Activated CD8-positive, alpha-beta T cell treated with anti-CD3 and anti-CD28 coated beads, Interleukin-2, amount 10 ng/mL, durations not matched to agents 7 days and 5 days (primary cell): Measurements from ENCODE around the gene EML5. TPM values are rescaled to one million over a fixed set of nuclear protein-coding genes. Genes with fewer than 3 reads are reported as not detected.
A peak's percentile ranks its signal among the peaks of the same experiment; 100 is the strongest.

ENCODE experiments used
- ATAC-seq: fragments of 150-1000 bp; cut with Tn5 transposase; one replicate; pipeline ENCODE4 v1.10.0; 2021; ENCODE audit warnings: moderate library complexity
- CTCF ChIA-PET: fragments of 350-600 bp; sonication (Branson Sonifier 250); formaldehyde crosslinking; loops from one replicate; lab custom pipeline; 2021; ENCODE audit warnings: antibody characterized with exemption; lab: Charles Lee
- POLR2A ChIA-PET: fragments of 350-600 bp; sonication (Branson Sonifier 250); formaldehyde crosslinking; loops from one replicate; lab custom pipeline; 2021; ENCODE audit warnings: antibody characterized with exemption; lab: Charles Lee
- DNase-seq: peaks from one replicate; pipeline ENCODE4 v3.0.0-alpha.2; 2020
- H3K27ac Mint-ChIP-seq: one replicate; pipeline ENCODE4 v1.8.0; 2021; ENCODE audit warnings: mild to moderate bottlenecking, mixed read lengths
- H3K27me3 Mint-ChIP-seq: one replicate; pipeline ENCODE4 v1.8.0; 2021; ENCODE audit warnings: low read depth, mixed read lengths
- H3K36me3 Mint-ChIP-seq: one replicate; pipeline ENCODE4 v1.8.0; 2021; ENCODE audit warnings: low read depth, mixed read lengths
- H3K4me1 Mint-ChIP-seq: one replicate; pipeline ENCODE4 v1.8.0; 2021; ENCODE audit warnings: low read depth, mixed read lengths
- H3K4me3 Mint-ChIP-seq: one replicate; pipeline ENCODE4 v1.8.0; 2021; ENCODE audit warnings: mild to moderate bottlenecking, mixed read lengths
- H3K9me3 Mint-ChIP-seq: one replicate; pipeline ENCODE4 v1.8.0; 2022; ENCODE audit warnings: mixed read lengths; ENCODE audit not compliant: insufficient read depth
- total RNA-seq, 2 experiments: library from RNA; stranded (reverse); gene quantifications; one replicate each; pipeline ENCODE4 v1.2.3, GENCODE V29; 2021

Gene EML5
- total RNA-seq, 2 experiments from 2014 or later = 1.7 to 2.1 TPM

DNA sequence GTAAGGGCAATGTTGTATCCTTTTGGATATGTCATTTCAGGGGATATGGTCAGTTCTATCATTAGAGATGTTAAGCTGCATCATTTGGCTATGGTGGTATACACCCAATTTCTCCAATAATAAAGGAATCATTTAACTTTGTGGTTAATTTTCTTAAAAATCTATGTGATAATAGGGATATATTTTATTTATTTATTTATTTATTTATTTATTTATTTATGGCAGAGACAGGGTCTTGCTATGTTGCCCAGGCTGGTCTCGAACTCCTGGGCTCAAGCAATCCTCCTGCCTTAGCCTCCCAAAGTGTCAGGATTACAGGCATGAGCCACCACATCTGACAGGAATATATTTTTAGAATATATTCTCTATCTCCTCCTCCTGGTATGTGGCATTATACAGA lies 85.7 kb downstream of the EML5 start:
- Mint-ChIP-seq H3K27ac (no peak overlapping the region), H3K4me1 (no peaks in the 10 kb centered on the region), H3K9me3 (no peaks in the 10 kb centered on the region), H3K36me3 (no peaks in the 10 kb centered on the region), H3K4me3 (no peak overlapping the region), H3K27me3 (no peaks in the 10 kb centered on the region)
- POLR2A ChIA-PET = no interaction called here
- DNase-seq (no peak), ATAC-seq (no peak)
- CTCF ChIA-PET = no interaction called here

DNA sequence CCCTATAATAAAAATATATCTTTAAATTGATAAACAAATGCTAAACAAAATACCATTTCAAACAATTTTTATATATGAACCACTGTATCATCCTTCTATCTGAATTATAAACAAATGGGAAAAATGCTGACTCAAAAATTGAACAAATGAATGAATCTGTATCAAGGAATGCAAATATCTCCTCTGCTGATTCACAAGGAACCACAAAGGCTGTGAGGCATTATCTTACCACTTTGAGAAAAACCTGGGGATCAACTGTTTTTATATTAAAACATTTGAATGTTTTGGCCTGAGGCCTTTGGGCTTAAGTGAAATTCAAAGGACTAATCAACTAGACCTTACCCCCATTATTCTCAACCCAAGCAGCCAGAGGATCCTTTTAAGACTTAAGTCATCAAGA lies 86.3 kb downstream of the EML5 start:
- Mint-ChIP-seq H3K27me3 (no peaks in the 10 kb centered on the region), H3K27ac (no peak overlapping the region), H3K4me1 (no peaks in the 10 kb centered on the region), H3K9me3 (no peaks in the 10 kb centered on the region), H3K4me3 (no peak overlapping the region), H3K36me3 (no peaks in the 10 kb centered on the region)
- no peak for DNase-seq
- POLR2A ChIA-PET = no interaction called here
- ATAC-seq = no peak
- CTCF ChIA-PET = no interaction called here

DNA sequence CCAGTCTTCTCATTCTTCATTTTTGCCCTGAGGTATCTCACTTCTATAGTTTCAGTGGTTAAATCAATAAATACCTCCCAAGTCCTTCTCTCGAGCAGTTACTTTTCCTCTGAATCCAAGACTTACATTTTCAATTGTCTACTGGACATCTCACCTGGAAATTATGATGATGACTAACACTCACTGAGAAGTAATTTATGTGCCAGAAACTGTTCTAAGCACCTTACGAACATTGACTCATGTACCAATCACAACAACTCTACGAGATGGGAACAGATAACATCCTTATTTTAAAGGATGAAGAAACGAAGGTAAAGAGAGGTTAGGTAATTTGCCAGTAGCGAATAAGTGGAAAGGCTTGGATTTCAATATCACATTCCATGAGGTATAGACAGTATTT lies 94.1 kb downstream of the EML5 start:
- Mint-ChIP-seq H3K4me3 (no peak overlapping the region), H3K27me3 (no peaks in the 10 kb centered on the region), H3K27ac (no peak overlapping the region), H3K4me1 (no peaks in the 10 kb centered on the region), H3K9me3 (no peaks in the 10 kb centered on the region), H3K36me3 (no peaks in the 10 kb centered on the region)
- ATAC-seq = no peak
- DNase-seq = no peak
- ChIA-PET POLR2A (no interaction called here), CTCF (no interaction called here)

DNA sequence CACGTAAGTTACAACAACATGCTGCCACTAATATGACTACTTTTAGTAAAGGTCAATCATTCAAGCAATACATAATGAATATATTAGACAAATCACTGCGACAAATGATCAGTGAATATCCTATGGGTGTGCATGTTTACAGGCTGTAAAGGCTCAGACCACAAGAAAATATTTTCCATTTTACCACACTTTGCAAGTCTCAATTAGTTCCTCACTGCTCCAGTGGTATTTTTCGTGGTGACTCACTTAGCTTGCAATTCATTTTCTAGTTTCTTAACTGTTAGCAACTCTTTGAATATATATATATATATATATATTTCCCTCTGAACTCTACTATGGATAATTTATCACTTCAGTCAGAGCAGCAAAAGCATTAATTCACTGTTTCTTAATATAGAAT lies 96.9 kb downstream of the EML5 start:
- no peaks in the 10 kb centered on the region for H3K4me1 Mint-ChIP-seq
- H3K9me3 Mint-ChIP-seq = no peaks in the 10 kb centered on the region
- ChIA-PET POLR2A (no interaction called here), CTCF (interaction anchor here (1.2 kb wide), 1 partner anchor 29 kb away, joined by 4 read pairs; no protein-coding TSS in a partner anchor)
- no peaks in the 10 kb centered on the region for H3K36me3 Mint-ChIP-seq
- ATAC-seq (no peak), DNase-seq (no peak)
- no peak overlapping the region for H3K27ac Mint-ChIP-seq
- no peaks in the 10 kb centered on the region for H3K27me3 Mint-ChIP-seq
- H3K4me3 Mint-ChIP-seq = no peak overlapping the region

DNA sequence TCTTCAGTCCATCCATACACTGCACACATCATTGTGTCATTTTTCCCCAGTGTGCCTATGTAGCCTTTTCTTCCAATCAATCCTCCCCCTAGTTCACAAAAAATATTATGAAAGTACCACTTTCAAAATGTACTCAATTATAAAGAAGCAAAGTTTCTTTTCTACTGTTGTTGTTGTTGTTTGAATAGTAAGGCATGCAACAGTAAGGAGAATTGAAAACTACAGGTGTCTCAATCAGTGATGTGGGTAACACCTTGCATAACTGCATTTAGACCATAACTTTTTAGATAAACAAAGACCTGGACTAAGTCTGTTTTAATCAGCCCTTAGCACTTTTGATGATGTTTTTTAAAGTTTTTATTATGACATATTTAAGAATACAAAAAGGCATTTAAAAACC lies 104.4 kb downstream of the EML5 start:
- H3K27ac Mint-ChIP-seq = no peak overlapping the region
- CTCF ChIA-PET = no interaction called here
- H3K4me1 Mint-ChIP-seq = no peaks in the 10 kb centered on the region
- no peaks in the 10 kb centered on the region for H3K9me3 Mint-ChIP-seq
- no peak for DNase-seq
- ATAC-seq = no peak
- H3K27me3 Mint-ChIP-seq = no peaks in the 10 kb centered on the region
- H3K4me3 Mint-ChIP-seq = no peak overlapping the region
- H3K36me3 Mint-ChIP-seq = no peaks in the 10 kb centered on the region
- POLR2A ChIA-PET = no interaction called here

DNA sequence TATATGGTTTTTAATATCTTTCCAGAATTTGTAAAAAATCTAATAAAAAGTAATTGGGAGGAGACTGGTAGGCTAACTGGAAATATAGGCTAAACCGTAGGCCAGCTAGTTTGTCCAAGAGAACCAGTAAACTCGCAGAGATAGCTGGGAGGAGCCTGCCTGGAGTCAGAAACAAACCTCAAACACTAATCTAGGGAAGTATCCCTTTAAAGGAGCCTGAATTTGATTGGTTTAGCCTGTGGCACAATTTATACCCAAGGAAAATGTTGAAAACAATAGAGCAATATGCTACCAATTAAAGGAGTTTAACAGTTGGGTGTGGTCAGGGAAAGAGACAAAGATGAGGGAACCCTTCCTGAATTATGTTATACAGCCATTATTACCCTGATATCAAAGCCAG lies 109.6 kb downstream of the EML5 start:
- ChIA-PET CTCF (interaction anchor here (0.7 to 2.0 kb wide), 3 partner anchors 14 to 19 kb away, joined by 3 to 10 read pairs (median 3); no protein-coding TSS in a partner anchor), POLR2A (no interaction called here)
- H3K4me1 Mint-ChIP-seq = no peaks in the 10 kb centered on the region
- H3K27ac Mint-ChIP-seq = no peak overlapping the region
- DNase-seq = no peak
- H3K9me3 Mint-ChIP-seq = no peaks in the 10 kb centered on the region
- peaks cover 2% of the 10 kb centered on the region for H3K36me3 Mint-ChIP-seq
- no peaks in the 10 kb centered on the region for H3K27me3 Mint-ChIP-seq
- no peak overlapping the region for H3K4me3 Mint-ChIP-seq
- ATAC-seq = no peak

DNA sequence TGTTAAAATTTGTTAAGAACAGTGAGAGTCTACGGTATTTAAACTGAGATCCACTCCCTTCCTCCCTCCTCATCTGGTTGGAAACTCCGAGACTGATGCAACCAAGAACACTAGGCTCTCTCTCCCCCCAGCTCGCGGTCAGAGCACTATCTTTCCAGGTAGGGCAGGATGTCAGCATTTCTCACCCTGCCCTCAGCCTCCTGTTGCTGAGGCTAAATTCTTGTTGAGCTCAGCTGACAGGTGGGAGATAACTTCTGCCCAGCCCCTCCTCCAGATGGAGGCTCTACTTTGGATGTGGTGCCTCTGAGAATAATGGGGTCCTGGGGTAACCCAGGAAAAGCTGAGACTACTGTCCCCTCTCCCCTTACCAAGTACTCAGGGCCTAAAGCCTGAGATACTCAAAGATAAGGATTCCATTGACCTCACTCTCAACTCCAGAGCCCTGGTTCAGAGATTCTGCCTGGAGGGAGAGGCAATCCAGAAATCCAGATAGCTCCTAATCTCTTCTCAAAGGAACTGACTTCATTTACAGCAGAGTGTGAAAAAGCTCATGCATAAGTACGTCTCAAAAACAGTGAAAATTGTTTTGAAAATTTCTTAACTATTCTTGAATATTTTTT lies 110.1 kb downstream of the EML5 start:
- ATAC-seq (no peak), DNase-seq (no peak)
- no peak overlapping the region for H3K4me3 Mint-ChIP-seq
- no peaks in the 10 kb centered on the region for H3K27me3 Mint-ChIP-seq
- CTCF ChIA-PET = interaction anchor here (0.7 to 2.0 kb wide), 3 partner anchors 13 to 18 kb away, joined by 3 to 10 read pairs (median 3); no protein-coding TSS in a partner anchor
- H3K36me3 Mint-ChIP-seq = peaks cover 2% of the 10 kb centered on the region
- no peaks in the 10 kb centered on the region for H3K9me3 Mint-ChIP-seq
- POLR2A ChIA-PET = no interaction called here
- H3K27ac Mint-ChIP-seq = no peak overlapping the region
- no peaks in the 10 kb centered on the region for H3K4me1 Mint-ChIP-seq

DNA sequence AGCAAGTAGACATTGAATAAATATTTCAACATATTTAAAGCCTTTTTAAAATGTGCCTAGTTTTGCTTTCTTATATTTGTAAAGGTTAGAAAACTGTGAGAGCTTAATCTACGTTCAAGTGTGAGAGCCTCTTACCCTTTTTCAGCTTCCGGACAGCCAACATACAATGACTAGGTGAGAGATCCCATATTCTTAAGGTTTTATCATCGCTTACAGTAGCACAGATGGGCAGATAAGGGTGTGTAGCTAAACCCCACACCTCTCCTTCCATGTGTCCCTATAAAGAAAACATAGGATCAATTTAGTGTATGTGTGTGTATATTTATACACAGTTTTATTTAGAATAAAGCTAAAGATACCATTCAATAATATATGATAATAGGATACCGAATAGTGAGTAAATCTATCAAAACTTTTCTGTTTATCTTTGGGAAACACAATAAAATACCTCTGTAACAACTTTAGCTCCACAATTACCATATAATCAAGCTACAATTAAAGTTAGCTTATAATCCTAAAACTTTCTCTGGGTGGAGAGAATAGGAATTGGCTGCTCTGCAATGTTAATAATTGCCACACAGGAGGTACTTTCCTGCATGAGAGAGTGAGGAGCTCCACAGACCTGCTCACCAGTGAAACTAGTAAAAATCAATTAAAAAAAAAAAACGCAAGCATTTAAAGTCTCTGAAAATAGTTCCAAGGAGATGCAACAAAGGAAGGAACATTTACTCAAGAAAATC lies 110.8 kb downstream of the EML5 start:
- no peak for ATAC-seq
- Mint-ChIP-seq H3K9me3 (no peaks in the 10 kb centered on the region), H3K4me1 (no peaks in the 10 kb centered on the region), H3K27me3 (no peaks in the 10 kb centered on the region), H3K36me3 (peaks cover 2% of the 10 kb centered on the region), H3K27ac (no peak overlapping the region), H3K4me3 (no peak overlapping the region)
- no peak for DNase-seq
- POLR2A ChIA-PET = no interaction called here
- CTCF ChIA-PET = interaction anchor here (1.8 to 2.0 kb wide), 2 partner anchors 14 to 17 kb away, joined by 3 to 10 read pairs; no protein-coding TSS in a partner anchor

DNA sequence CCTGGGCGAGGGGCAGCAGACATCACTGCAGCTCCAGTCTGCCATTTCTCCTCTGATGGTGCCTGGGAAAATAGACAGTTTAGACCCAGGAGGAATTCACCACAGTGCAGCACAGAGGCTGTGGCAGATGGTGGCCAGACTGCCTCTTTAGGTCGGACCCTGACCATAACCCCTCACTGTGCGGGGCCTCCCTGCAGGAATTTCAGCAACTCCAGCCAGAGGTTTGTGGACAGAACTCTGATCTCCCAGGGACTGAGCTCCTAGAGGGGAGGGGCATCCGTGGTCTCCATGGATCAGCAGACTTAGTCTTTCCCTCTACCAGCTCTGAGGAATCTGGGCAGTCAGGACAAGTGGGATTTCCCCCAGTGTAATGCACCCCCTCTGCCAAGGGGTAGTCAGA lies 123.4 kb downstream of the EML5 start:
- no peaks in the 10 kb centered on the region for H3K4me1 Mint-ChIP-seq
- peaks cover 1% of the 10 kb centered on the region for H3K36me3 Mint-ChIP-seq
- ChIA-PET POLR2A (no interaction called here), CTCF (interaction anchor here (0.8 to 3.4 kb wide), 3 partner anchors 9 to 36 kb away, joined by 3 to 20 read pairs (median 4); no protein-coding TSS in a partner anchor)
- no peak overlapping the region for H3K27ac Mint-ChIP-seq
- no peaks in the 10 kb centered on the region for H3K27me3 Mint-ChIP-seq
- H3K9me3 Mint-ChIP-seq = peaks cover 6% of the 10 kb centered on the region
- H3K4me3 Mint-ChIP-seq = no peak overlapping the region
- DNase-seq (no peak), ATAC-seq (no peak)

DNA sequence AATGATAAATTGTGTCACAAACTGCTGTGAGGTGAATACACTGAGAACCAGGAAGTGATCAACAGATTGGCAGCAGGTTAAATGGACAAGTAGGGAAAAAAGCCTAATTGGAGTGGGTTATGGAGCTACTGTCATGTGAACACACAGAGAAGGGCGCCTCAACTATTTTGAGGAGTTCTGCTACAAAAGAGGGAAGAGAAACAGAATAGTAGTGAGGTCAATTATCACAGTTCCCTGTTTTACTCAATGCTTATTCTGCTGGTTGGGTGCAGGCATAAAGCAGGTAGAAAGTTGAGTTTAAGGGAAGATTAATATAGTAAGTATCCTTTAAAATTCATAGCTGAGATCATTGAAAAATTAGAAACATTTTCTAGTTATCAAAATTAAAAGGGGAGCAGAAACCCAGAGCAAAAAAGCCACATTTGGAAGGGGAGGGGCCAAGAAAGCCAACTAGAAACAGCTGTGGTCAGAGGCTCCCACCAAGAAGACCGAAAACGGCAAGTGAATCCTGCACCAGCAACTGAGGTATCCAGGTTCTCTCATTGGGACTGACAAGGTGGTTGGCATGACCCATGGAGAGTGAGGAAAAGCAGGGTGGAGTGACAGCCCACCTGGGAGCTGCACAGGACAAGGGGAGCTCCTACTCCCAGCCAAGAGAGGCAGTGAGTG lies 124.2 kb downstream of the EML5 start:
- DNase-seq (no peak), ATAC-seq (no peak)
- peaks cover 1% of the 10 kb centered on the region for H3K36me3 Mint-ChIP-seq
- H3K4me3 Mint-ChIP-seq = no peak overlapping the region
- peaks cover 6% of the 10 kb centered on the region for H3K9me3 Mint-ChIP-seq
- H3K27me3 Mint-ChIP-seq = no peaks in the 10 kb centered on the region
- H3K4me1 Mint-ChIP-seq = no peaks in the 10 kb centered on the region
- no peak overlapping the region for H3K27ac Mint-ChIP-seq
- ChIA-PET CTCF (interaction anchor here (0.6 to 3.4 kb wide), 11 partner anchors 9 to 723 kb away, joined by 3 to 20 read pairs (median 5); partner anchors contain the start of genes EML5 and TTC8), POLR2A (no interaction called here)

DNA sequence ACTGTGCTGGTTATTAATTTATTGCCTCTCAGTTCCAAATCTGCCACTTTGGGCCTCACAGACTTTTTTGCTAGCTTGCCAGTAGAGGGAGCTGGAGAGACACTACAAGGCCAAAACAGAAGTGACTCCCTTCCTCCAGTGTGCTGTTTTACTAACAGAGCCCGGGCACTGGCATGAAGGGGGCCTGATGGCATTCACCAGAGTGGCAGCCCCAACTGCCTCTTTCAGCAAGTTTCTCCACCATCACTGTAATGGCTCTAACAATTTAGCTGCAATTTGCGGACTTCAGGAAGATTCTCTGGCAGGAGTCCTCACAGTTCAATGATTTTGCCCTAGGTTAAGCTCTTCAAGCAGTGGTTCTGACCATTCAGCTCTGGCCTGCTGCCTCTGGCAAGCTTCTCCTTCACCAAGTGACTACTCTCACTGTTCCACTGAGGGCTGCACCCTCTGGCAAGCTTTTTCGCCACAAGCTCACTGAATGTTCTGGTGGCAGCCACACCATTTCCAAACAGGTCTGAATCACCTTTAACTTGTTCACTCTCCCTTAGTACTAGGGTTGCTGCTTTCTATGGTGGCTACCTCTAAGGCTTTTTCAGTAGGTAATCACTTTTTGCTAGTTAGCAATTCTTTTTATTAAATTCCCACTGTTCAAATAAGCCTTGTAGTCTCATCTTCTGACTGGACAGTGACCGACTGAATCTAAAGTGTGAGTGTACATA lies 125.0 kb downstream of the EML5 start:
- Mint-ChIP-seq H3K4me3 (no peak overlapping the region), H3K9me3 (peaks cover 6% of the 10 kb centered on the region), H3K36me3 (no peaks in the 10 kb centered on the region), H3K4me1 (no peaks in the 10 kb centered on the region), H3K27ac (no peak overlapping the region), H3K27me3 (no peaks in the 10 kb centered on the region)
- ATAC-seq (peak; percentile 86), DNase-seq (peak; percentile 64)
- POLR2A ChIA-PET = interaction anchor here (0.6 kb wide), 1 partner anchor 106 kb away, joined by 3 read pairs; no protein-coding TSS in a partner anchor
- CTCF ChIA-PET = interaction anchor here (0.7 to 3.4 kb wide), 28 partner anchors 10 to 1269 kb away, joined by 3 to 20 read pairs (median 4); partner anchors contain the start of genes EML5 and TTC8
